ENCODE data around the gene PTRHD1. TPM values are rescaled to one million over a fixed set of nuclear protein-coding genes. Genes with fewer than 3 reads are reported as not detected.

PTRHD1 gene
- total RNA-seq, 4 donors from 2014 or later = 10.2 to 35.1 (median 23.3) TPM

GRCh38 chr2:24792542-24792873 lies 683 bp downstream of the PTRHD1 start:
- TF ChIP-seq CTCF (IDR thresholded peaks at IDR 0.05; ENCODE audit: low read depth) = no peak

GRCh38 chr2:24791452-24791851 lies 1.7 kb downstream of the PTRHD1 start:
- TF ChIP-seq CTCF (IDR thresholded peaks at IDR 0.05; ENCODE audit: low read depth) = no peak

GRCh38 chr2:24788816-24789215 lies 4.4 kb downstream of the PTRHD1 start:
- TF ChIP-seq CTCF (IDR thresholded peaks at IDR 0.05; ENCODE audit: low read depth) = no peak

GRCh38 chr2:24787532-24787931 lies 5.7 kb downstream of the PTRHD1 start:
- TF ChIP-seq CTCF (IDR thresholded peaks at IDR 0.05; ENCODE audit: low read depth) = no peak

GRCh38 chr2:24785671-24786321 lies 7.4 kb downstream of the PTRHD1 start:
- no peak for TF ChIP-seq CTCF (IDR thresholded peaks at IDR 0.05; ENCODE audit: low read depth)

GRCh38 chr2:24783641-24784040 lies 9.6 kb downstream of the PTRHD1 start:
- TF ChIP-seq CTCF (IDR thresholded peaks at IDR 0.05; ENCODE audit: low read depth) = no peak

- no peak for TF ChIP-seq CTCF (IDR thresholded peaks at IDR 0.05; ENCODE audit: low read depth)
Measured at GRCh38 chr2:24779116-24779515, 14.1 kb downstream of the PTRHD1 start.
